CD1c-positive myeloid dendritic cell (primary cell): ENCODE data around the gene DDX23.
"Not testable (repeated sequence)": the region's sequence is repeated elsewhere in the genome, so short reads cannot be mapped to it uniquely, and the experiment has no call there.

Source experiments
- DNase-seq: peaks from one replicate; pipeline ENCODE4 v3.0.0-alpha.2; 2016; ENCODE audit errors: extremely low spot score

Gene DDX23

GRCh38 chr12:48851883-48852733 lies at the start of gene DDX23:
Gene DDX23, minus strand, starts transcription at chr12:48852163. Its CDS starts 6,381 bp downstream, at chr12:48845782.
- DNase-seq, result peak; percentile 98

GRCh38 chr12:48901278-48901677 lies 49.3 kb upstream of the DDX23 start:
- peak; percentile 20 for DNase-seq

- no peak for DNase-seq
Observed at GRCh38 chr12:48899651-48900050, 47.7 kb upstream of the DDX23 start.

GRCh38 chr12:48894271-48894670 lies 42.3 kb upstream of the DDX23 start:
- DNase-seq, result no peak

- peak; percentile 78 for DNase-seq
Observed at GRCh38 chr12:48890657-48891418, 38.9 kb upstream of the DDX23 start.

- DNase-seq, result no peak
Observed at GRCh38 chr12:48889679-48890078, 37.7 kb upstream of the DDX23 start.

GRCh38 chr12:48883305-48884161 lies 31.6 kb upstream of the DDX23 start:
- DNase-seq, result no peak

GRCh38 chr12:48882972-48883304 lies 31.0 kb upstream of the DDX23 start:
- no peak for DNase-seq

GRCh38 chr12:48882315-48882687 lies 30.3 kb upstream of the DDX23 start:
- peak; percentile 33 for DNase-seq

- DNase-seq, result no peak
Observed at GRCh38 chr12:48881686-48882314, 29.8 kb upstream of the DDX23 start.

GRCh38 chr12:48880647-48881046 lies 28.7 kb upstream of the DDX23 start:
- DNase-seq, result no peak

- DNase-seq, result no peak
Observed at GRCh38 chr12:48878548-48878947, 26.6 kb upstream of the DDX23 start.

GRCh38 chr12:48875944-48876515 lies 24.1 kb upstream of the DDX23 start:
- no peak for DNase-seq

- not testable (repeated sequence) for DNase-seq
Observed at GRCh38 chr12:48873534-48873933, 21.6 kb upstream of the DDX23 start.

GRCh38 chr12:48873096-48873495 lies 21.1 kb upstream of the DDX23 start:
- DNase-seq, result no peak

- no peak for DNase-seq
Observed at GRCh38 chr12:48869191-48869590, 17.2 kb upstream of the DDX23 start.

- DNase-seq, result no peak
Observed at GRCh38 chr12:48868451-48868850, 16.5 kb upstream of the DDX23 start.

GRCh38 chr12:48866052-48866711 lies 14.2 kb upstream of the DDX23 start:
- DNase-seq, result no peak

- peak; percentile 91 for DNase-seq
Observed at GRCh38 chr12:48865281-48866051, 13.5 kb upstream of the DDX23 start, which contains the start of gene RND1. Gene RND1, minus strand, starts transcription at chr12:48865870. Its CDS starts 103 bp downstream, at chr12:48865767.

GRCh38 chr12:48863291-48863690 lies 11.3 kb upstream of the DDX23 start:
- DNase-seq, result no peak
